Gastrocnemius medialis (tissue), 4 donors: ENCODE results near the gene CNOT10. TPM values are rescaled to one million over a fixed set of nuclear protein-coding genes. Genes with fewer than 3 reads are reported as not detected.

ENCODE experiments used
- ATAC-seq, 2 donors: fragments of 150-250 bp; one replicate each; pipeline ENCODE4 v1.9.1; 2016
- DNase-seq, 2 donors: peaks; one replicate each; pipeline ENCODE4 v3.0.0-alpha.2; 2019
- H3K27ac ChIP-seq, 4 donors: fragments of 200-600 bp; sonication (generic); 1 replicate in 1 of 4; 2 replicates in 3 of 4; pipeline ENCODE4 v1.5.1; 2016 to 2018; ENCODE audit warnings: mild to moderate bottlenecking in 2 of 4, moderate library complexity in 1 of 4
- H3K27me3 ChIP-seq, 3 donors: fragments of 200-600 bp; sonication (generic) in 2 of 3; 1 replicate in 1 of 3; 2 replicates in 2 of 3; pipeline versions ENCODE4 v1.5.1 to v1.6.0; 2016 to 2019; ENCODE audit warnings: mild to moderate bottlenecking in 1 of 3, moderate library complexity in 1 of 3
- H3K36me3 ChIP-seq, 2 donors: fragments of 200-600 bp; sonication (generic) in 1 of 2; one replicate each; pipeline ENCODE4 v1.5.1; 2017 to 2018
- H3K4me1 ChIP-seq, 2 donors: fragments of 200-600 bp; sonication (generic) in 1 of 2; one replicate each; pipeline ENCODE4 v1.5.1; 2016 to 2017; ENCODE audit warnings: mild to moderate bottlenecking in 2 of 2
- H3K4me3 ChIP-seq, 4 donors: fragments of 200-600 bp; sonication (generic) in 3 of 4; 1 replicate in 1 of 4; 2 replicates in 3 of 4; pipeline ENCODE4 v1.5.1; 2016 to 2019; ENCODE audit warnings: mild to moderate bottlenecking in 2 of 4
- H3K9me3 ChIP-seq, 3 donors: fragments of 200-600 bp; sonication (generic) in 2 of 3; 1 replicate in 1 of 3; 2 replicates in 2 of 3; pipeline ENCODE4 v1.5.1; 2016 to 2019
- CTCF ChIP-seq, 5 experiments: fragments of 450-650 bp in 3 of 5; fragments of 200-600 bp in 2 of 5; sonication (generic) in 2 of 5; IDR thresholded peaks in 4 of 5; conservative IDR thresholded peaks in 1 of 5; 1 replicate in 4 of 5; 2 replicates in 1 of 5; pipeline ENCODE4 v1.5.1; 2016 to 2019; ENCODE audit warnings: antibody characterized with exemption in 5 of 5, mild to moderate bottlenecking in 3 of 5, moderate library complexity in 3 of 5
- POLR2A ChIP-seq, 2 donors: fragments of 450-650 bp; IDR thresholded peaks; one replicate each; pipeline ENCODE4 v1.6.1; 2017; ENCODE audit warnings: antibody characterized with exemption in 2 of 2, mild to moderate bottlenecking in 2 of 2, moderate library complexity in 2 of 2
- in situ Hi-C, 4 donors: fragments of 200-750 bp; cut with MboI; loops; one replicate each; pipeline versions ENCODE4 v1.15.0 to v1.8.0; 2017; ENCODE audit warnings: low sequenced_read_pairs in 4 of 4
- intact Hi-C: fragments of 100-400 bp; cut with DNase I; formaldehyde crosslinking; loops from one replicate; pipeline ENCODE4 v1.15.1; 2023; ENCODE audit warnings: low total_unique reads
- total RNA-seq, 4 donors: library from RNA; depleted of rRNA; stranded (reverse); fragments of >200 nt; gene quantifications; one replicate each; pipeline versions ENCODE4 v1.1.0 to v1.2.3, GENCODE V29; 2016

CNOT10 gene
- total RNA-seq, 4 donors from 2014 or later = 10.2 to 16.8 (median 10.9) TPM

GRCh38 chr3:32821686-32822296 is 136.8 kb downstream of the CNOT10 start:
- peak overlapping the region in 1 of 4 donors; percentile 19 for H3K4me3 ChIP-seq
- intact Hi-C loops = no loop called here
- TF ChIP-seq CTCF (IDR thresholded peaks at IDR 0.05 in 4 of 5, conservative IDR thresholded peaks at IDR 0.05 in 1 of 5) (no peak), POLR2A (IDR thresholded peaks at IDR 0.05) (no peak)
- ATAC-seq (no peak), DNase-seq (no peak)
- H3K9me3 ChIP-seq = no peaks in the 10 kb centered on the region
- H3K27me3 ChIP-seq = peaks cover 58 to 71% (median 70%) of the 10 kb centered on the region in 3 donors
- no peaks in the 10 kb centered on the region for H3K36me3 ChIP-seq
- in situ Hi-C loops = no loop called here
- peaks cover 0 to 6% of the 10 kb centered on the region in 2 donors for H3K4me1 ChIP-seq
- no peak overlapping the region for H3K27ac ChIP-seq

DNA sequence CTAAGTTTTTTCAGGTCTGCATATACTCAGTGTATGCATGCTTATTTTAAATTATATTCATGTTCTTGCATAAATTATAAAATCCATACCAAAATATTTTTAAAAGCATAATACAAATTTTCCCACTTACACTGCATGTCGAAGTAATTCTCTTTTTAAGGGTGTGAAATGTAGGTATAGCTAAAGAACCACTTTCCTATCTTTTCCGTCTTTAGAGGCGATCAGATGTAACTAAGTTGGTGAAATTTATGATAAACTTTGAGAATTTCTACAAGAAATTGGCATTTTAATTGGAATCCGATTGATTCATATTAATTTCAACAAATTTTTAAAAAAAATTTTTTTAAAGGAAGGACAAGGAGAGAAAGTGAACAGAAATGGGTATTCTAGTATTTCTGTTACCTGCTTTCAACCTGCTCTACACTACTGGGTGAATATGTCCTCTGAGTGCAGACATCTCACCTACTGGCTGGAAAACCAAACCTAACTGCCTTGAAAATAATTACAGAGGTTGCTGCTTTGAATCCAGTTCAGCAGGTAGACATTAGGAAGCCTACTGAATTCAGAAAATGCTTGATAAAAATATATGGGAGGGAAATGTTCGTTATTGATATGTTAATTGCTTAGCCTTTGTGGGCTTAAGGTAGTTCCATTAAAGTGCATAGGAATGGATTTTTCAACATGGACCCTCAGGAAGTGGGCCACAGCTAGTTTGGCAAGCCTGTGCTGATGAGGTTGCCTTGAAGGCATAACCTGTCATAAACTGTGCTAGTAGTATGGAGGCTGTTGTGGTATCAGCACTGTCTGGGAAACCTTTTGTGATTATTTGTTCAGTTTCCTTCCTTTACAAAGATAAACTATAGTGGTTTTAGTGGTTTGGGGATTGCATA is 137.9 kb downstream of the CNOT10 start:
- Histone ChIP-seq H3K4me3 (no peak overlapping the region), H3K36me3 (no peaks in the 10 kb centered on the region), H3K4me1 (no peaks in the 10 kb centered on the region), H3K27ac (no peak overlapping the region), H3K9me3 (no peaks in the 10 kb centered on the region), H3K27me3 (peaks cover 51 to 63% (median 60%) of the 10 kb centered on the region in 3 donors)
- TF ChIP-seq POLR2A (IDR thresholded peaks at IDR 0.05) (no peak), CTCF (IDR thresholded peaks at IDR 0.05 in 4 of 5, conservative IDR thresholded peaks at IDR 0.05 in 1 of 5) (no peak)
- no peak for ATAC-seq
- in situ Hi-C loops (no loop called here), intact Hi-C loops (no loop called here)
- DNase-seq = no peak

Other genes starting within 250 kb of the CNOT10 start
- gene CMTM6, start 182.3 kb upstream of the CNOT10 start, total RNA-seq = 1 to 10 TPM; 3.7 to 8.8 (median 7.3) TPM
- 10 to 100 TPM; 44.2 to 51.0 (median 47.9) TPM for gene DYNC1LI1, start 114.3 kb upstream of the CNOT10 start, total RNA-seq
- gene TRIM71, start 132.8 kb downstream of the CNOT10 start, total RNA-seq = not detected